ENCODE measurements around the gene MYZAP. TPM values are rescaled to one million over a fixed set of nuclear protein-coding genes. Genes with fewer than 3 reads are reported as not detected.
"Not testable (repeated sequence)": the region's sequence is repeated elsewhere in the genome, so short reads cannot be mapped to it uniquely, and the experiment has no call there.

Gene MYZAP
- polyA plus RNA-seq, 5 donors = 63.0 to 71.8 (median 66.9) TPM

GRCh38 chr15:57591237-57591821 is 375 bp upstream of the MYZAP start:
- no peak for DNase-seq

- DNase-seq = no peak
Measured at GRCh38 chr15:57592426-57592825, 722 bp downstream of the MYZAP start.

GRCh38 chr15:57592836-57593420 is 1.2 kb downstream of the MYZAP start:
- DNase-seq = no peak

GRCh38 chr15:57594479-57594878 is 2.8 kb downstream of the MYZAP start:
- no peak for DNase-seq

- DNase-seq = no peak
Measured at GRCh38 chr15:57595011-57595866, 3.5 kb downstream of the MYZAP start.

GRCh38 chr15:57596301-57596855 is 4.7 kb downstream of the MYZAP start:
- DNase-seq = no peak

GRCh38 chr15:57596978-57597377 is 5.3 kb downstream of the MYZAP start:
- DNase-seq = no peak

GRCh38 chr15:57597431-57597830 is 5.7 kb downstream of the MYZAP start:
- DNase-seq = no peak

- DNase-seq = no peak
Measured at GRCh38 chr15:57598346-57598745, 6.6 kb downstream of the MYZAP start.

- DNase-seq = no peak
Measured at GRCh38 chr15:57599296-57599810, 7.6 kb downstream of the MYZAP start.

GRCh38 chr15:57600197-57600596 is 8.5 kb downstream of the MYZAP start:
- no peak for DNase-seq

GRCh38 chr15:57604507-57604906 is 12.8 kb downstream of the MYZAP start:
- DNase-seq = no peak

- DNase-seq = no peak
Measured at GRCh38 chr15:57605491-57605890, 13.8 kb downstream of the MYZAP start.

- DNase-seq = no peak
Measured at GRCh38 chr15:57606048-57606447, 14.3 kb downstream of the MYZAP start.

GRCh38 chr15:57606816-57607215 is 15.1 kb downstream of the MYZAP start:
- DNase-seq = no peak

- no peak for DNase-seq
Measured at GRCh38 chr15:57607570-57608000, 15.9 kb downstream of the MYZAP start.

- no peak for DNase-seq
Measured at GRCh38 chr15:57609805-57610529, 18.3 kb downstream of the MYZAP start.

GRCh38 chr15:57611123-57611522 is 19.4 kb downstream of the MYZAP start:
- DNase-seq = no peak

- peak in 1 of 2 donors; percentile 29 for DNase-seq
Measured at GRCh38 chr15:57611938-57612337, 20.2 kb downstream of the MYZAP start.

- no peak for DNase-seq
Measured at GRCh38 chr15:57614241-57614640, 22.5 kb downstream of the MYZAP start.

GRCh38 chr15:57615951-57616496 is 24.3 kb downstream of the MYZAP start:
- not testable (repeated sequence) for DNase-seq

Measured in right lung (tissue), 5 donors.